ENCODE measurements around the gene KRT85.

Gene KRT85

DNA sequence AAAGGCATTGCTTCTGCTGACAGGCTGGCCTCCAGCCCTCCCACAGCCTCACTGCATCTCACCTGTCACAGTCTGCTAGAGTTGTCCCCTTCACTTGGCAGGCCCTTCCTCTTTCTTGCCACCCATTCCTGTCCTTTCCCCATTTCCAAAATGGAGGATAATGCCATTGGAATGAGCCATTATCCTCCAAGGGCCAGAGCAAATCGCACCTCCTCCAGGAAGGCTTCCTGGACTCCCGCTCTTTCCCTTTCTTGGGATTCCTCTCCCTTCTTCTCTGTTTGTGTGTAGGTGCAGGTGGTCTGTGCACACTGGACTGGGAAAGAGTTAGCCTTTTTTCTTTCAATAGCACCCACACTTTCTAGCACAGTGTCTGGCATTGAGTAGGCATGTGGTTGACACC is 35.1 kb upstream of the KRT85 start:
- no peak overlapping the region for H3K4me3 ChIP-seq (ENCODE audit: control insufficient read depth, low read depth, low read length)
- no peak for DNase-seq (ENCODE audit: low read depth)
- TF ChIP-seq, protein P1, sequence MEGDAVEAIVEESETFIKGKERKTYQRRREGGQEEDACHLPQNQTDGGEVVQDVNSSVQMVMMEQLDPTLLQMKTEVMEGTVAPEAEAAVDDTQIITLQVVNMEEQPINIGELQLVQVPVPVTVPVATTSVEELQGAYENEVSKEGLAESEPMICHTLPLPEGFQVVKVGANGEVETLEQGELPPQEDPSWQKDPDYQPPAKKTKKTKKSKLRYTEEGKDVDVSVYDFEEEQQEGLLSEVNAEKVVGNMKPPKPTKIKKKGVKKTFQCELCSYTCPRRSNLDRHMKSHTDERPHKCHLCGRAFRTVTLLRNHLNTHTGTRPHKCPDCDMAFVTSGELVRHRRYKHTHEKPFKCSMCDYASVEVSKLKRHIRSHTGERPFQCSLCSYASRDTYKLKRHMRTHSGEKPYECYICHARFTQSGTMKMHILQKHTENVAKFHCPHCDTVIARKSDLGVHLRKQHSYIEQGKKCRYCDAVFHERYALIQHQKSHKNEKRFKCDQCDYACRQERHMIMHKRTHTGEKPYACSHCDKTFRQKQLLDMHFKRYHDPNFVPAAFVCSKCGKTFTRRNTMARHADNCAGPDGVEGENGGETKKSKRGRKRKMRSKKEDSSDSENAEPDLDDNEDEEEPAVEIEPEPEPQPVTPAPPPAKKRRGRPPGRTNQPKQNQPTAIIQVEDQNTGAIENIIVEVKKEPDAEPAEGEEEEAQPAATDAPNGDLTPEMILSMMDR (IDR thresholded peaks at IDR 0.05; ENCODE audit: control insufficient read depth, insufficient read depth, low read depth, low read length, missing control alignments): no peak

DNA sequence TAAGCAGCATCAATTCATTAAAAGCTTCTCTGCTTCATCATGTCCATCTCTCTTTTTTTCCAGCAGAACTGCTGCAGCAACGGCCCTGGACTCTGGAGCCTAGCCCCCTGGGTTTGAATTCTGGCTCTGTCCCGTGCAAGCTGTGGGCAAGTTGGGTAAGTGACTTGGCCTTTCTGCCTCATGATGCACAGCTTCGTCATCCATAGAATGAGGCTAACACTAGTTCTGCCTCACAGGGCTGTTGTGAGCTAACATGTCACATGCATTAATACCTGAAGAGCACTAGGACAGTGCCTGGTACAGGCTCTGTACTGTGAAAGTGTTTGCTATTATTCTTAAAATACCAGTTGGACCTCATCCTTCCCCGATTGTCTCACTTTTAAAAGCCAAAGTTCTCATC is 34.6 kb upstream of the KRT85 start:
- TF ChIP-seq, protein P1 (IDR thresholded peaks at IDR 0.05; ENCODE audit: control insufficient read depth, insufficient read depth, low read depth, low read length, missing control alignments): no peak
- H3K4me3 ChIP-seq (ENCODE audit: control insufficient read depth, low read depth, low read length): no peak overlapping the region
- no peak for DNase-seq (ENCODE audit: low read depth)

DNA sequence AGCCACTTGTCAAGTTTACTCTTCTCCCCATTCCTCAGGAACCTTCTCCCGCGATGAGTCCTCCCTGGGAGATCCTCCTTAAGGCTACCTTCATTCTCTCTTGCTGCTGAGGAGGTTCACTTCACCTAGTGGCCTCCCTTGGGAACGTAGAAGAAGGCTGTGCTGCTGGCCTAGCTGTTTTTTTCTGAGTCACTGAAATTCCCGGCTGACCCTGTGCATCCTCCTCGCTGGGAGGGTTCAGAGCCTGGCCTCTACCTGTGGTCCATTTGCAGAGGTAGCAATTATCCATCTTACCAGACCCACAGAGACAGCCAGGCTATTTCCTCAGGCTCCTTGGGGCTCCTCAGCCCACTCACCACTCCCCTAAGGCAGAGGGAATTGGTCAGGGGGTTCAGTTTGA is 34.2 kb upstream of the KRT85 start:
- DNase-seq (ENCODE audit: low read depth): no peak
- TF ChIP-seq, protein P1 (IDR thresholded peaks at IDR 0.05; ENCODE audit: control insufficient read depth, insufficient read depth, low read depth, low read length, missing control alignments): no peak
- no peak overlapping the region for H3K4me3 ChIP-seq (ENCODE audit: control insufficient read depth, low read depth, low read length)

DNA sequence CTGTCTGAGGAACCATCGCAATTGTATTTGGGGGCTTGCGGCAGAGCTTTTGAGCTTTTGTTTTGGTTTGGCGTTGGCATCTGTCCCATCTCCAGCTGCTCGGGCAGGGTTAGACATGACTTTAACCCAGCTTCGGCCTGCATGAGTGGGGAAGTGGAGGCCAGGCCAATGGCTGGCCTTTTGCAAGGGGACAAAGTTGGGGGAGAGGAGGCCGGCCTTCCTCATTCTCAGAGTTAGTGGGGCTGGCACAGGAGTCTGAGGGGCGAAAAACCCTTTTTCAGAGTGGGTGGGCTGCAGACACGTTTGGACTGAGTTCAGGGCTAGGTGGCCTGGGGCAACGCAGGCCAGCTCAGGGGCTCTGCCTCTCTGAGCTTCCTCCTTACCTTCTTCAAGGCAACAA is 33.6 kb upstream of the KRT85 start:
- no peak for DNase-seq (ENCODE audit: low read depth)
- H3K4me3 ChIP-seq (ENCODE audit: control insufficient read depth, low read depth, low read length): no peak overlapping the region
- TF ChIP-seq, protein P1 (IDR thresholded peaks at IDR 0.05; ENCODE audit: control insufficient read depth, insufficient read depth, low read depth, low read length, missing control alignments): no peak

DNA sequence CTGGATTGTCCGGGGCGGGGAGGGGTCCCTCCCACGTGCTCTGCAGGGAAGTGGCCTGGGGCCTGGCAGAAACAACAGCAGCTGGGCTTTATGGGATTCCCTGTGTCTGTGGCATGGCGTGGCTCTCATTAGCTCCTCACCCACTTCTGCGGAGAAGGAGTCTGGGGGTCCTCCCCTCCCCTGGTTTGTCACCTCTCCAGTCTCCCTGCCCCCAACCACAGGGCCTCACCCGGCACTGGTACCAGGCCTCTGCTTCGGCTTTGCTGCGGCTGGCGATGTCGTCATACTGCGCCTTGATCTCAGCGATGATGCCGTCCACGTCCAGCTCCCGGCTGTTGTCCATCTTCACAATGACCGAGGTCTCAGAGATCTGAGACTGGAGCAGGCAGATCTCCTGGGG is 32.5 kb upstream of the KRT85 start:
- no peak overlapping the region for H3K4me3 ChIP-seq (ENCODE audit: control insufficient read depth, low read depth, low read length)
- no peak for DNase-seq (ENCODE audit: low read depth)
- TF ChIP-seq, protein P1 (IDR thresholded peaks at IDR 0.05; ENCODE audit: control insufficient read depth, insufficient read depth, low read depth, low read length, missing control alignments): no peak

DNA sequence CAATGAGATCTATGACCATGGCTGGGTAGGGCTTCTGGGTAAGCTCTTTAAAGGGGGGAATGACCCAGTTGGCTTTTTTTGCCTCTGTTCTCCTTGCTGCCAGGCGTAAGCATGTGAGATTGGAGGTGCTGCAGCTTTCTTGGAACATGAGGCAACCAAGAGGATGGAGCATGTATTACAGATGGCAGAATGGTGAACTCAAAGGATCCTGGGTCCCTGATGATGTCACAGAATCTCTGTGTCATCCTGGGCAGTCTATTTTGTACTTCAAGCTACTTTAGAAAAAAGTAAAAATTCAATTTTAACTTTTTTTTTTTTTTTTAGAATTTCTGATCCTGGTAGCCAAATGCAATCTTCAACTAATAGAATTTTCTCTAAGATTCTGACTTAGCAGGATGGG is 30.9 kb upstream of the KRT85 start:
- no peak for DNase-seq (ENCODE audit: low read depth)
- TF ChIP-seq, protein P1 (IDR thresholded peaks at IDR 0.05; ENCODE audit: control insufficient read depth, insufficient read depth, low read depth, low read length, missing control alignments): no peak
- H3K4me3 ChIP-seq (ENCODE audit: control insufficient read depth, low read depth, low read length): no peak overlapping the region

DNA sequence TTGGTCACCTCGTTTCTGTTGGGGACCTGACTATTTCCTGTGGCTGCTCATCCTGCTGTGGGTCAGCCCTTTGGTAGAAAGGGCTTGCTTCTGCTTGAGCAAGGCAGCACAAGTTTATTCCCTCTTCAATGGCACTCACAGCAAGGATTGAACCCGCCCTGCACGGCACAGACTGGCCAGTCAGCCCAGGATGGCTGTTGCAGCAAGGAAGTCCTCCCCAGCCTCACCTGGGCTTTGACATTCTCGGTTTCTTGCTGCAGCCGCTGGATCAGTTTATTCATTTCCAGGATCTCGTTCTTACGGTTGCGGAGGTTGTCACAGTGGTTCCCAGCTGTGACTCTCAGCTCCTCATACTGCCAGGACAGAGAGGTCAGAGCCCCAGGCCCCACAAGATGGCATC is 29.4 kb upstream of the KRT85 start:
- TF ChIP-seq, protein P1 (IDR thresholded peaks at IDR 0.05; ENCODE audit: control insufficient read depth, insufficient read depth, low read depth, low read length, missing control alignments): no peak
- DNase-seq (ENCODE audit: low read depth): no peak
- no peak overlapping the region for H3K4me3 ChIP-seq (ENCODE audit: control insufficient read depth, low read depth, low read length)

All from AG09309 (cell line).